HG03097 (cell line): Measurements from ENCODE around the gene ZNF514.
"Not testable (repeated sequence)": the region's sequence is repeated elsewhere in the genome, so short reads cannot be mapped to it uniquely, and the experiment has no call there.

Source experiments
- ATAC-seq: cut with Tn5 transposase; IDR thresholded peaks from one replicate; pipeline ENCODE4 v1.9.1; 2021; ENCODE audit not compliant: unreplicated experiment, low FRiP score

Gene ZNF514

GRCh38 chr2:95159690-95160449 is at the start of gene ZNF514:
Gene ZNF514, minus strand, starts transcription at chr2:95159848. Its CDS starts 6,595 bp downstream, at chr2:95153253.
- ATAC-seq = peak; percentile 80

GRCh38 chr2:95208106-95208505 is 48.5 kb upstream of the ZNF514 start:
- no peak for ATAC-seq

GRCh38 chr2:95207111-95207961 is 47.7 kb upstream of the ZNF514 start, which contains the start of gene ZNF892:
Gene ZNF892, plus strand, starts transcription at chr2:95207521. Its CDS starts 295 bp downstream, at chr2:95207816.
- ATAC-seq = peak; percentile 96

GRCh38 chr2:95206096-95206495 is 46.4 kb upstream of the ZNF514 start:
- no peak for ATAC-seq

- ATAC-seq = no peak
Observed at GRCh38 chr2:95204396-95204795, 44.7 kb upstream of the ZNF514 start.

GRCh38 chr2:95203911-95204310 is 44.3 kb upstream of the ZNF514 start:
- no peak for ATAC-seq

GRCh38 chr2:95192956-95193355 is 33.3 kb upstream of the ZNF514 start:
- not testable (repeated sequence) for ATAC-seq

GRCh38 chr2:95185973-95186372 is 26.3 kb upstream of the ZNF514 start:
- ATAC-seq = no peak

GRCh38 chr2:95185197-95185596 is 25.5 kb upstream of the ZNF514 start:
- no peak for ATAC-seq

- no peak for ATAC-seq
Observed at GRCh38 chr2:95181774-95182173, 22.1 kb upstream of the ZNF514 start.

GRCh38 chr2:95179451-95179850 is 19.8 kb upstream of the ZNF514 start:
- no peak for ATAC-seq

GRCh38 chr2:95174031-95174542 is 14.4 kb upstream of the ZNF514 start:
- no peak for ATAC-seq

- no peak for ATAC-seq
Observed at GRCh38 chr2:95171902-95172301, 12.3 kb upstream of the ZNF514 start.

- ATAC-seq = no peak
Observed at GRCh38 chr2:95166065-95166763, 6.6 kb upstream of the ZNF514 start.

GRCh38 chr2:95165371-95166064 is 5.9 kb upstream of the ZNF514 start, which contains the start of gene ZNF2:
Gene ZNF2, plus strand, starts transcription at chr2:95165809. Its CDS starts 10,418 bp downstream, at chr2:95176227.
- ATAC-seq = peak; percentile 91

GRCh38 chr2:95165030-95165370 is 5.4 kb upstream of the ZNF514 start:
- peak; percentile 8 for ATAC-seq

GRCh38 chr2:95158891-95159619 is 593 bp downstream of the ZNF514 start:
- peak; percentile 32 for ATAC-seq

- no peak for ATAC-seq
Observed at GRCh38 chr2:95158441-95158840, 1.2 kb downstream of the ZNF514 start.

GRCh38 chr2:95149397-95149984 is 10.2 kb downstream of the ZNF514 start:
- ATAC-seq = no peak
